Stimulated activated effector memory CD8-positive, alpha-beta T cell treated with anti-CD3 and anti-CD28 coated beads, Interleukin-12 subunit alpha, Interleukin-12 subunit beta, amount 100 ng/mL, for 72 hours (primary cell): ENCODE results near the gene SEPTIN10.

Experiments
- ATAC-seq: fragments of 150-1000 bp; cut with Tn5 transposase; 2 replicates; pipeline ENCODE4 v1.10.0; 2021
- DNase-seq, 2 donors: peaks; one replicate each; pipeline ENCODE4 v3.0.0; 2021 to 2022; ENCODE audit warnings: low spot score in 2 of 2
- H3K27ac Mint-ChIP-seq: one replicate; pipeline ENCODE4 v1.8.0; 2022; ENCODE audit warnings: mild to moderate bottlenecking, mixed read lengths
- H3K36me3 Mint-ChIP-seq: one replicate; pipeline ENCODE4 v1.8.0; 2022; ENCODE audit warnings: mild to moderate bottlenecking, mixed read lengths
- H3K4me1 Mint-ChIP-seq: one replicate; pipeline ENCODE4 v1.8.0; 2022; ENCODE audit warnings: mixed read lengths
- H3K4me3 Mint-ChIP-seq: one replicate; pipeline ENCODE4 v1.8.0; 2022; ENCODE audit warnings: mild to moderate bottlenecking, mixed read lengths
- H3K9me3 Mint-ChIP-seq: one replicate; pipeline ENCODE4 v1.8.0; 2022; ENCODE audit warnings: mixed read lengths

SEPTIN10 gene

GRCh38 chr2:109527846-109528705 is 85.7 kb downstream of the SEPTIN10 start:
- DNase-seq (no peak), ATAC-seq (no peak)
- H3K4me3 Mint-ChIP-seq: no peak overlapping the region
- H3K9me3 Mint-ChIP-seq: no peaks in the 10 kb centered on the region
- H3K36me3 Mint-ChIP-seq: no peaks in the 10 kb centered on the region
- H3K4me1 Mint-ChIP-seq: no peaks in the 10 kb centered on the region
- H3K27ac Mint-ChIP-seq: no peak overlapping the region

GRCh38 chr2:109527079-109527478 is 86.7 kb downstream of the SEPTIN10 start:
- no peak for ATAC-seq
- no peaks in the 10 kb centered on the region for H3K36me3 Mint-ChIP-seq
- no peaks in the 10 kb centered on the region for H3K4me1 Mint-ChIP-seq
- H3K4me3 Mint-ChIP-seq: no peak overlapping the region
- no peak for DNase-seq
- no peak overlapping the region for H3K27ac Mint-ChIP-seq
- no peaks in the 10 kb centered on the region for H3K9me3 Mint-ChIP-seq

- H3K36me3 Mint-ChIP-seq: no peaks in the 10 kb centered on the region
- DNase-seq (no peak), ATAC-seq (no peak)
- no peak overlapping the region for H3K4me3 Mint-ChIP-seq
- H3K4me1 Mint-ChIP-seq: no peaks in the 10 kb centered on the region
- H3K9me3 Mint-ChIP-seq: no peaks in the 10 kb centered on the region
- H3K27ac Mint-ChIP-seq: no peak overlapping the region
These were observed 87.3 kb downstream of the SEPTIN10 start for GRCh38 chr2:109526442-109526970.

GRCh38 chr2:109525836-109526235 is 87.9 kb downstream of the SEPTIN10 start:
- no peaks in the 10 kb centered on the region for H3K9me3 Mint-ChIP-seq
- DNase-seq: no peak
- H3K27ac Mint-ChIP-seq: no peak overlapping the region
- no peak overlapping the region for H3K4me3 Mint-ChIP-seq
- no peaks in the 10 kb centered on the region for H3K36me3 Mint-ChIP-seq
- H3K4me1 Mint-ChIP-seq: no peaks in the 10 kb centered on the region
- no peak for ATAC-seq

GRCh38 chr2:109523536-109524361 is 90.0 kb downstream of the SEPTIN10 start:
- Mint-ChIP-seq H3K4me3 (no peak overlapping the region), H3K27ac (no peak overlapping the region), H3K9me3 (no peaks in the 10 kb centered on the region), H3K4me1 (no peaks in the 10 kb centered on the region), H3K36me3 (no peaks in the 10 kb centered on the region)
- ATAC-seq: no peak
- DNase-seq: no peak

GRCh38 chr2:109523121-109523520 is 90.6 kb downstream of the SEPTIN10 start:
- no peak for ATAC-seq
- no peaks in the 10 kb centered on the region for H3K4me1 Mint-ChIP-seq
- no peak overlapping the region for H3K4me3 Mint-ChIP-seq
- H3K36me3 Mint-ChIP-seq: no peaks in the 10 kb centered on the region
- DNase-seq: no peak
- H3K9me3 Mint-ChIP-seq: no peaks in the 10 kb centered on the region
- no peak overlapping the region for H3K27ac Mint-ChIP-seq

- ATAC-seq (no peak), DNase-seq (no peak)
- Mint-ChIP-seq H3K36me3 (no peaks in the 10 kb centered on the region), H3K4me1 (no peaks in the 10 kb centered on the region), H3K4me3 (no peak overlapping the region), H3K9me3 (no peaks in the 10 kb centered on the region), H3K27ac (no peak overlapping the region)
These were observed 91.7 kb downstream of the SEPTIN10 start for GRCh38 chr2:109522063-109522374.

GRCh38 chr2:109521233-109522062 is 92.3 kb downstream of the SEPTIN10 start:
- no peaks in the 10 kb centered on the region for H3K36me3 Mint-ChIP-seq
- H3K4me1 Mint-ChIP-seq: no peaks in the 10 kb centered on the region
- no peaks in the 10 kb centered on the region for H3K9me3 Mint-ChIP-seq
- no peak for ATAC-seq
- no peak overlapping the region for H3K27ac Mint-ChIP-seq
- no peak overlapping the region for H3K4me3 Mint-ChIP-seq
- no peak for DNase-seq

GRCh38 chr2:109519513-109519912 is 94.3 kb downstream of the SEPTIN10 start:
- Mint-ChIP-seq H3K4me3 (no peak overlapping the region), H3K36me3 (no peaks in the 10 kb centered on the region), H3K9me3 (no peaks in the 10 kb centered on the region), H3K27ac (no peak overlapping the region), H3K4me1 (peaks cover 11% of the 10 kb centered on the region)
- ATAC-seq: no peak
- no peak for DNase-seq

- peaks cover 27% of the 10 kb centered on the region for H3K4me1 Mint-ChIP-seq
- DNase-seq: no peak
- ATAC-seq: no peak
- H3K27ac Mint-ChIP-seq: no peak overlapping the region
- no peak overlapping the region for H3K4me3 Mint-ChIP-seq
- H3K36me3 Mint-ChIP-seq: peaks cover 5% of the 10 kb centered on the region
- H3K9me3 Mint-ChIP-seq: no peaks in the 10 kb centered on the region
These were observed 96.5 kb downstream of the SEPTIN10 start for GRCh38 chr2:109517118-109517889.

- ATAC-seq (no peak), DNase-seq (no peak)
- H3K4me1 Mint-ChIP-seq: peaks cover 27% of the 10 kb centered on the region
- no peak overlapping the region for H3K4me3 Mint-ChIP-seq
- peaks cover 5% of the 10 kb centered on the region for H3K36me3 Mint-ChIP-seq
- no peaks in the 10 kb centered on the region for H3K9me3 Mint-ChIP-seq
- no peak overlapping the region for H3K27ac Mint-ChIP-seq
These were observed 97.2 kb downstream of the SEPTIN10 start for GRCh38 chr2:109516445-109517117.

GRCh38 chr2:109514857-109515256 is 98.9 kb downstream of the SEPTIN10 start:
- Mint-ChIP-seq H3K27ac (no peak overlapping the region), H3K4me3 (no peak overlapping the region), H3K4me1 (peaks cover 27% of the 10 kb centered on the region), H3K36me3 (peaks cover 5% of the 10 kb centered on the region), H3K9me3 (no peaks in the 10 kb centered on the region)
- ATAC-seq (no peak), DNase-seq (no peak)

GRCh38 chr2:109513749-109514588 is 99.8 kb downstream of the SEPTIN10 start:
- H3K27ac Mint-ChIP-seq: no peak overlapping the region
- H3K4me3 Mint-ChIP-seq: peak overlapping the region; percentile 15
- H3K4me1 Mint-ChIP-seq: peaks cover 27% of the 10 kb centered on the region
- peaks cover 5% of the 10 kb centered on the region for H3K36me3 Mint-ChIP-seq
- no peaks in the 10 kb centered on the region for H3K9me3 Mint-ChIP-seq
- peak; percentile 78 for ATAC-seq
- peak; percentile 21 to 82 for DNase-seq
